Neural progenitor cell (in vitro differentiated cells): ENCODE data around the gene AOC1. TPM values are rescaled to one million over a fixed set of nuclear protein-coding genes. Genes with fewer than 3 reads are reported as not detected.

ENCODE experiments used
- DNase-seq: peaks from one replicate; pipeline ENCODE4 v3.0.0-alpha.2; 2016; ENCODE audit warnings: low spot score
- H2AFZ ChIP-seq: fragments of 200-600 bp; sonication (generic); replicated peaks from 2 replicates; pipeline ENCODE4 v1.6.1; 2016; ENCODE audit warnings: antibody characterized with exemption
- H3F3A ChIP-seq: fragments of 200-600 bp; sonication (generic); 2 replicates; pipeline ENCODE4 v1.6.1; 2016; ENCODE audit warnings: antibody characterized with exemption, low read depth
- H3K27ac ChIP-seq: fragments of 200-600 bp; sonication (generic); 2 replicates; pipeline ENCODE4 v1.5.1; 2016; ENCODE audit warnings: mild to moderate bottlenecking
- H3K27me3 ChIP-seq: fragments of 200-600 bp; sonication (generic); 2 replicates; pipeline ENCODE4 v1.6.1; 2016; ENCODE audit warnings: mild to moderate bottlenecking, moderate library complexity
- H3K36me3 ChIP-seq: fragments of 200-600 bp; sonication (generic); 2 replicates; pipeline ENCODE4 v1.5.1; 2016
- H3K4me1 ChIP-seq: fragments of 200-600 bp; sonication (generic); 2 replicates; pipeline ENCODE4 v1.6.1; 2016; ENCODE audit warnings: mixed run types
- H3K4me2 ChIP-seq: fragments of 200-600 bp; sonication (generic); 2 replicates; pipeline ENCODE4 v1.6.1; 2016
- H3K4me3 ChIP-seq: fragments of 200-600 bp; sonication (generic); 2 replicates; pipeline ENCODE4 v1.5.1; 2016
- H3K79me2 ChIP-seq: fragments of 200-600 bp; sonication (generic); 2 replicates; pipeline ENCODE4 v1.6.1; 2016; ENCODE audit warnings: low read depth
- H3K9ac ChIP-seq: fragments of 200-600 bp; sonication (generic); 2 replicates; pipeline ENCODE4 v1.6.1; 2016
- H3K9me3 ChIP-seq: fragments of 200-600 bp; sonication (generic); 2 replicates; pipeline ENCODE4 v1.5.1; 2016; ENCODE audit warnings: low read depth
- H4K20me1 ChIP-seq: fragments of 200-600 bp; sonication (generic); 2 replicates; pipeline ENCODE4 v1.6.1; 2016; ENCODE audit warnings: low read depth
- H3K27ac Mint-ChIP-seq: 3 replicates; pipeline ENCODE4 v1.8.0; 2021; ENCODE audit warnings: mixed read lengths
- H3K27me3 Mint-ChIP-seq: 2 replicates; pipeline ENCODE4 v1.8.0; 2022; ENCODE audit warnings: low read depth, mild to moderate bottlenecking, inconsistent platforms, moderate library complexity, mixed read lengths; ENCODE audit not compliant: insufficient read depth
- H3K36me3 Mint-ChIP-seq: 3 replicates; pipeline ENCODE4 v1.8.0; 2021; ENCODE audit warnings: mixed read lengths
- H3K4me1 Mint-ChIP-seq: 3 replicates; pipeline ENCODE4 v1.8.0; 2021; ENCODE audit warnings: mixed read lengths
- H3K4me3 Mint-ChIP-seq: 3 replicates; pipeline ENCODE4 v1.8.0; 2021; ENCODE audit warnings: mild to moderate bottlenecking, moderate library complexity, mixed read lengths
- H3K9me3 Mint-ChIP-seq: 3 replicates; pipeline ENCODE4 v1.8.0; 2020; ENCODE audit warnings: mixed read lengths
- CTCF ChIP-seq: fragments of 200-600 bp; sonication (generic); IDR thresholded peaks from 2 replicates; pipeline ENCODE4 v1.5.1; 2017; ENCODE audit warnings: antibody characterized with exemption, mild to moderate bottlenecking
- EZH2 ChIP-seq: fragments of 200-600 bp; sonication (generic); IDR thresholded peaks from 2 replicates; pipeline ENCODE4 v1.6.1; 2017; ENCODE audit warnings: antibody characterized with exemption, mild to moderate bottlenecking, moderate library complexity
- EZH2phosphoT487 ChIP-seq: fragments of 200-600 bp; sonication (generic); IDR thresholded peaks from 2 replicates; pipeline ENCODE4 v1.6.1; 2017; ENCODE audit warnings: antibody characterized with exemption
- total RNA-seq: library from RNA; depleted of rRNA; stranded (reverse); fragments of >200 nt; gene quantifications from 2 replicates; pipeline ENCODE4 v1.2.3, GENCODE V29; 2015; ENCODE audit warnings: low replicate concordance

AOC1 gene
- total RNA-seq, 1 donor from 2014 or later: not detected

- no peak for DNase-seq
- no peak for TF ChIP-seq CTCF
- no peak for TF ChIP-seq EZH2
- no peak for TF ChIP-seq EZH2phosphoT487
- H3K27ac ChIP-seq: no peak overlapping the region
- no peaks in the 10 kb centered on the region for H3K27me3 ChIP-seq
- H3K4me1 ChIP-seq: peaks cover 10% of the 10 kb centered on the region
- Mint-ChIP-seq H3K27ac (no peak overlapping the region), H3K9me3 (no peaks in the 10 kb centered on the region), H3K36me3 (no peaks in the 10 kb centered on the region), H3K4me1 (peaks cover 4% of the 10 kb centered on the region), H3K4me3 (no peak overlapping the region), H3K27me3 (peaks cover 16% of the 10 kb centered on the region)
- no peaks in the 10 kb centered on the region for H3K9me3 ChIP-seq
- H3K4me2 ChIP-seq: no peak overlapping the region
- no peak overlapping the region for H2AFZ ChIP-seq
- H3F3A ChIP-seq: no peaks in the 10 kb centered on the region
- no peaks in the 10 kb centered on the region for H4K20me1 ChIP-seq
- no peaks in the 10 kb centered on the region for H3K79me2 ChIP-seq
- no peaks in the 10 kb centered on the region for H3K36me3 ChIP-seq
- H3K4me3 ChIP-seq: no peak overlapping the region
- H3K9ac ChIP-seq: no peak overlapping the region
These were observed 22.9 kb upstream of the AOC1 start for GRCh38 chr7:150829426-150829825.

DNA sequence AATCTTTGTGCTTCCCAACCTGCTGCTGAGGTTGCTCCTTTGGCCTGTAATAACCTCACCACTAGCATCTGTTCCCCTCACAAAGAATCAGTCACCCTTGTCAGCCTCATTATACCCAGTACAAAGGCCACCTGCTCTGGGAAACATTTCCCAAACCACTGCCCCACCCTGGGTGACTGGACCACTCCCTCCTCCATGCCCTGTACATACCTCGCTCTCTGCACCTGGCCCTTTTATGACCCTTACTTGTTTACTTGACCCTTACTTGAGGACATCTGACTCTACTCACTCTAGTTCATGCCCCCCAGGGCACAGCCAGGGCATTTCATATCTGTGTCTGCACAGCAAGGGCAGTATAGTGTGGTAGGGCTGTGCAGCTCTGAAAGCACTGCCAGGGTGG, 21.4 kb upstream of the AOC1 start:
- Histone ChIP-seq H3K27me3 (no peaks in the 10 kb centered on the region), H3K9me3 (no peaks in the 10 kb centered on the region), H3K4me2 (no peak overlapping the region), H3K4me1 (peaks cover 10% of the 10 kb centered on the region), H3K4me3 (no peak overlapping the region), H3F3A (no peaks in the 10 kb centered on the region), H4K20me1 (no peaks in the 10 kb centered on the region), H3K9ac (no peak overlapping the region), H3K27ac (no peak overlapping the region), H2AFZ (no peak overlapping the region), H3K36me3 (no peaks in the 10 kb centered on the region), H3K79me2 (no peaks in the 10 kb centered on the region)
- TF ChIP-seq CTCF (no peak), EZH2 (no peak), EZH2phosphoT487 (no peak)
- no peaks in the 10 kb centered on the region for H3K36me3 Mint-ChIP-seq
- H3K9me3 Mint-ChIP-seq: no peaks in the 10 kb centered on the region
- H3K4me3 Mint-ChIP-seq: no peak overlapping the region
- peaks cover 4% of the 10 kb centered on the region for H3K4me1 Mint-ChIP-seq
- H3K27me3 Mint-ChIP-seq: peaks cover 14% of the 10 kb centered on the region
- peak overlapping the region; percentile 27 for H3K27ac Mint-ChIP-seq
- DNase-seq: no peak

DNA sequence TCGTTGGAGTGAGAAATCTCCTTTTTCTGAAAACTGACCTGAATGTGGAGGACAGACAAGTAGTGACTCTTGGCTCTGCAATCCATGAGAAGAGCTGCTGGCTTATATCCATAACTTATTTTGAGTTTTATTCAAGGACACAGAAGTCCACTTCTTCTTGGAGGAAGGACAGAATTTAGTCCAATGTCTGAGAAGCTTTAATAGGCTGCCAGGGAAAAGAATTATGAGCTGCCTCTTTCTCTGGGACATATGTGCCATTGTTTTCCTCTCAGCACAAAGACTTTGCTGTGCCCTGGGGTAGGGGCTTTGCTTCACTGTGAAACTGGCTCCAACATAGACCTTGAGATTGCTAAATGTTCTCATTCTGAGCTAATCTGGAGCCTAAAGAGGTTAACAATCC, 20.5 kb upstream of the AOC1 start:
- Histone ChIP-seq H4K20me1 (no peaks in the 10 kb centered on the region), H3F3A (no peaks in the 10 kb centered on the region), H3K4me3 (no peak overlapping the region), H3K27me3 (no peaks in the 10 kb centered on the region), H3K9me3 (no peaks in the 10 kb centered on the region), H3K4me1 (peaks cover 10% of the 10 kb centered on the region), H3K9ac (no peak overlapping the region), H2AFZ (no peak overlapping the region), H3K79me2 (no peaks in the 10 kb centered on the region), H3K36me3 (no peaks in the 10 kb centered on the region), H3K27ac (no peak overlapping the region), H3K4me2 (no peak overlapping the region)
- no peak for TF ChIP-seq EZH2
- TF ChIP-seq EZH2phosphoT487: no peak
- no peak for TF ChIP-seq CTCF
- Mint-ChIP-seq H3K27me3 (peaks cover 13% of the 10 kb centered on the region), H3K4me1 (peaks cover 4% of the 10 kb centered on the region), H3K27ac (no peak overlapping the region), H3K4me3 (no peak overlapping the region), H3K36me3 (no peaks in the 10 kb centered on the region), H3K9me3 (no peaks in the 10 kb centered on the region)
- DNase-seq: no peak

DNA sequence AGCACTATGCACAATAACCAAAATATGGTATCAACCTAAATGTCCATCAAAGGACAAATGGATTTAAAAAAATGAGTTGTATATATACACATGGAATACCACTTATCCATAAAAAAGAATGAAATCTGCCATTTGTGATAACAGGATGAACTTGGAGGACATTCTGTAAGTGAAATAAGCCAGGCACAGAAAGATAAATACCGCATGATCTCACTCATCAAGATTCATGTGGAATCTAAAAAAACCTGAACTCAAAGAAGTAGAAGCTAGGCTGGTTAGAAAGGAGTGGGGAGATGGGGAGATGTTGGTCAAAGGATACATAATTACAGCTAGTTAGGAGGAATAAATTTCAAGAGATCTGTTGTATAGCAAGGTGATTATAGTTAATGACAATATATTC, 17.3 kb upstream of the AOC1 start:
- Histone ChIP-seq H3K9ac (no peak overlapping the region), H3K36me3 (no peaks in the 10 kb centered on the region), H3K4me2 (no peak overlapping the region), H3F3A (no peaks in the 10 kb centered on the region), H3K79me2 (no peaks in the 10 kb centered on the region), H3K4me3 (no peak overlapping the region), H4K20me1 (no peaks in the 10 kb centered on the region), H3K4me1 (peaks cover 10% of the 10 kb centered on the region), H2AFZ (no peak overlapping the region), H3K27ac (no peak overlapping the region), H3K9me3 (no peaks in the 10 kb centered on the region), H3K27me3 (no peaks in the 10 kb centered on the region)
- Mint-ChIP-seq H3K27ac (no peak overlapping the region), H3K4me3 (no peak overlapping the region), H3K36me3 (no peaks in the 10 kb centered on the region), H3K27me3 (peaks cover 6% of the 10 kb centered on the region), H3K9me3 (no peaks in the 10 kb centered on the region), H3K4me1 (peaks cover 4% of the 10 kb centered on the region)
- no peak for DNase-seq
- no peak for TF ChIP-seq EZH2phosphoT487
- no peak for TF ChIP-seq EZH2
- no peak for TF ChIP-seq CTCF
